ENCODE data around the gene IKZF2.
A peak's percentile ranks its signal among the peaks of the same experiment; 100 is the strongest.

Gene IKZF2

GRCh38 chr2:213015387-213016165 is 135.8 kb downstream of the IKZF2 start:
- no peak for DNase-seq (ENCODE audit: low read depth)
- no peak overlapping the region for H3K4me3 ChIP-seq (ENCODE audit: low read depth, low read length)

GRCh38 chr2:213013979-213014378 is 137.4 kb downstream of the IKZF2 start:
- no peak for DNase-seq (ENCODE audit: low read depth)
- no peak overlapping the region for H3K4me3 ChIP-seq (ENCODE audit: low read depth, low read length)

- DNase-seq (ENCODE audit: low read depth), result no peak
- H3K4me3 ChIP-seq (ENCODE audit: low read depth, low read length), result no peak overlapping the region
Observed at GRCh38 chr2:213011505-213011904, 139.9 kb downstream of the IKZF2 start.

GRCh38 chr2:213010106-213010779 is 141.2 kb downstream of the IKZF2 start:
- no peak for DNase-seq (ENCODE audit: low read depth)
- H3K4me3 ChIP-seq (ENCODE audit: low read depth, low read length), result no peak overlapping the region

GRCh38 chr2:213007290-213007838 is 144.0 kb downstream of the IKZF2 start:
- no peak overlapping the region for H3K4me3 ChIP-seq (ENCODE audit: low read depth, low read length)
- DNase-seq (ENCODE audit: low read depth), result no peak

- no peak for DNase-seq (ENCODE audit: low read depth)
- H3K4me3 ChIP-seq (ENCODE audit: low read depth, low read length), result no peak overlapping the region
Observed at GRCh38 chr2:213004197-213004821, 147.1 kb downstream of the IKZF2 start.

- no peak overlapping the region for H3K4me3 ChIP-seq (ENCODE audit: low read depth, low read length)
- no peak for DNase-seq (ENCODE audit: low read depth)
Observed at GRCh38 chr2:213002383-213002782, 149.0 kb downstream of the IKZF2 start.

GRCh38 chr2:213001297-213001910 is 150.0 kb downstream of the IKZF2 start:
- no peak for DNase-seq (ENCODE audit: low read depth)
- H3K4me3 ChIP-seq (ENCODE audit: low read depth, low read length), result no peak overlapping the region

- DNase-seq (ENCODE audit: low read depth), result no peak
- H3K4me3 ChIP-seq (ENCODE audit: low read depth, low read length), result no peak overlapping the region
Observed at GRCh38 chr2:212998626-212999359, 152.6 kb downstream of the IKZF2 start.

GRCh38 chr2:212997526-212998020 is 153.8 kb downstream of the IKZF2 start:
- no peak for DNase-seq (ENCODE audit: low read depth)
- no peak overlapping the region for H3K4me3 ChIP-seq (ENCODE audit: low read depth, low read length)

GRCh38 chr2:212995920-212996319 is 155.5 kb downstream of the IKZF2 start:
- peak; percentile 52 for DNase-seq (ENCODE audit: low read depth)
- H3K4me3 ChIP-seq (ENCODE audit: low read depth, low read length), result no peak overlapping the region

GRCh38 chr2:212994976-212995375 is 156.4 kb downstream of the IKZF2 start:
- H3K4me3 ChIP-seq (ENCODE audit: low read depth, low read length), result no peak overlapping the region
- DNase-seq (ENCODE audit: low read depth), result no peak

- H3K4me3 ChIP-seq (ENCODE audit: low read depth, low read length), result no peak overlapping the region
- no peak for DNase-seq (ENCODE audit: low read depth)
Observed at GRCh38 chr2:212991120-212991519, 160.3 kb downstream of the IKZF2 start.

GRCh38 chr2:212990697-212991096 is 160.7 kb downstream of the IKZF2 start:
- DNase-seq (ENCODE audit: low read depth), result peak; percentile 32
- no peak overlapping the region for H3K4me3 ChIP-seq (ENCODE audit: low read depth, low read length)

- DNase-seq (ENCODE audit: low read depth), result no peak
- no peak overlapping the region for H3K4me3 ChIP-seq (ENCODE audit: low read depth, low read length)
Observed at GRCh38 chr2:212987492-212987891, 163.9 kb downstream of the IKZF2 start.

- peak; percentile 36 for DNase-seq (ENCODE audit: low read depth)
- H3K4me3 ChIP-seq (ENCODE audit: low read depth, low read length), result no peak overlapping the region
Observed at GRCh38 chr2:212984129-212984528, 167.3 kb downstream of the IKZF2 start.

GRCh38 chr2:212979799-212980198 is 171.6 kb downstream of the IKZF2 start:
- DNase-seq (ENCODE audit: low read depth), result no peak

GRCh38 chr2:212979046-212979612 is 172.3 kb downstream of the IKZF2 start:
- DNase-seq (ENCODE audit: low read depth), result no peak
- no peak overlapping the region for H3K4me3 ChIP-seq (ENCODE audit: low read depth, low read length)

More at GRCh38 chr2:212979799-212980198, 171.6 kb downstream of the IKZF2 start:
- no peak overlapping the region for H3K4me3 ChIP-seq (ENCODE audit: low read depth, low read length)

- H3K4me3 ChIP-seq (ENCODE audit: low read depth, low read length), result no peak overlapping the region
- no peak for DNase-seq (ENCODE audit: low read depth)
Observed at GRCh38 chr2:212977152-212977551, 174.3 kb downstream of the IKZF2 start.

Data from skeletal muscle cell (primary cell).